Fibroblast of pulmonary artery (primary cell): ENCODE results near the gene PXYLP1.
A peak's percentile ranks its signal among the peaks of the same experiment; 100 is the strongest.

Experiments
- DNase-seq: peaks from one replicate; pipeline ENCODE4 v3.0.0-alpha.2; 2010; ENCODE audit warnings: low read depth
- H3K4me3 ChIP-seq: replicated peaks from 2 replicates; pipeline ENCODE4 v1.5.1; 2011; ENCODE audit warnings: low read depth, mild to moderate bottlenecking, control low read depth, low read length, moderate library complexity
- CTCF ChIP-seq: IDR thresholded peaks from 2 replicates; pipeline ENCODE4 v1.5.1; 2011; ENCODE audit warnings: mild to moderate bottlenecking, control low read depth, low read length, inconsistent platforms; ENCODE audit errors: missing control alignments

Gene PXYLP1

GRCh38 chr3:141240687-141241615 lies 9.3 kb downstream of the PXYLP1 start:
- DNase-seq: peak; percentile 38
- TF ChIP-seq CTCF: no peak
- H3K4me3 ChIP-seq: no peak overlapping the region

- no peak for TF ChIP-seq CTCF
- DNase-seq: no peak
- H3K4me3 ChIP-seq: no peak overlapping the region
These were observed 10.2 kb downstream of the PXYLP1 start for GRCh38 chr3:141241616-141242376.

- no peak for TF ChIP-seq CTCF
These were observed 10.9 kb downstream of the PXYLP1 start for GRCh38 chr3:141242377-141243092.

GRCh38 chr3:141243271-141243707 lies 11.7 kb downstream of the PXYLP1 start:
- no peak for TF ChIP-seq CTCF

More at GRCh38 chr3:141242377-141243092, 10.9 kb downstream of the PXYLP1 start:
- peak; percentile 42 for DNase-seq
- H3K4me3 ChIP-seq: no peak overlapping the region

GRCh38 chr3:141246224-141246957 lies 14.8 kb downstream of the PXYLP1 start:
- DNase-seq: no peak
- no peak for TF ChIP-seq CTCF
- no peak overlapping the region for H3K4me3 ChIP-seq

More at GRCh38 chr3:141243271-141243707, 11.7 kb downstream of the PXYLP1 start:
- DNase-seq: peak; percentile 66
- no peak overlapping the region for H3K4me3 ChIP-seq

GRCh38 chr3:141246958-141247301 lies 15.3 kb downstream of the PXYLP1 start:
- DNase-seq: no peak

More at GRCh38 chr3:141246958-141247301, 15.3 kb downstream of the PXYLP1 start:
- no peak for TF ChIP-seq CTCF
- H3K4me3 ChIP-seq: no peak overlapping the region
